Measurements from ENCODE around the gene RBM18. TPM values are rescaled to one million over a fixed set of nuclear protein-coding genes. Genes with fewer than 3 reads are reported as not detected.

RBM18 gene
- total and polyA plus RNA-seq, 2 experiments from 2014 or later: 9.3 to 25.5 TPM

- Histone ChIP-seq H3K36me3 (ENCODE audit: insufficient read depth) (peaks cover 20% of the 10 kb centered on the region; the same call in 1 of the 2 replicates), H2AFZ (no peak overlapping the region), H3K4me2 (peak overlapping the region; percentile 54), H3K4me3 (no peak overlapping the region), H3K4me1 (ENCODE audit: insufficient read depth) (peaks cover 52% of the 10 kb centered on the region), H3K27me3 (ENCODE audit: insufficient read depth) (no peaks in the 10 kb centered on the region), H4K20me1 (replicated peaks; ENCODE audit: insufficient read depth) (no peaks in the 10 kb centered on the region), H3K79me2 (replicated peaks; ENCODE audit: insufficient read depth) (peaks cover 11% of the 10 kb centered on the region), H3K9me2 (ENCODE audit: insufficient read depth) (no peaks in the 10 kb centered on the region), H3F3A (replicated peaks; ENCODE audit: low read depth) (no peaks in the 10 kb centered on the region; the same call in 1 of the 2 replicates), H3K27ac (ENCODE audit: low read depth) (peak overlapping the region; percentile 79; the same call in 1 of the 2 replicates)
- Mint-ChIP-seq H3K27me3 (ENCODE audit: insufficient read depth, low read depth, poor library complexity) (peaks cover 1% of the 10 kb centered on the region), H3K9me3 (no peaks in the 10 kb centered on the region), H3K4me1 (peaks cover 29% of the 10 kb centered on the region), H3K4me3 (peak overlapping the region; percentile 3; the same call in 1 of the 3 replicates), H3K27ac (peak overlapping the region; percentile 57), H3K36me3 (ENCODE audit: low read depth) (peaks cover 16% of the 10 kb centered on the region)
- ATAC-seq (peak; percentile 75), DNase-seq (ENCODE audit: low spot score) (peak; percentile 69)
- TF ChIP-seq, protein P1, sequence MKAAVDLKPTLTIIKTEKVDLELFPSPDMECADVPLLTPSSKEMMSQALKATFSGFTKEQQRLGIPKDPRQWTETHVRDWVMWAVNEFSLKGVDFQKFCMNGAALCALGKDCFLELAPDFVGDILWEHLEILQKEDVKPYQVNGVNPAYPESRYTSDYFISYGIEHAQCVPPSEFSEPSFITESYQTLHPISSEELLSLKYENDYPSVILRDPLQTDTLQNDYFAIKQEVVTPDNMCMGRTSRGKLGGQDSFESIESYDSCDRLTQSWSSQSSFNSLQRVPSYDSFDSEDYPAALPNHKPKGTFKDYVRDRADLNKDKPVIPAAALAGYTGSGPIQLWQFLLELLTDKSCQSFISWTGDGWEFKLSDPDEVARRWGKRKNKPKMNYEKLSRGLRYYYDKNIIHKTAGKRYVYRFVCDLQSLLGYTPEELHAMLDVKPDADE (IDR thresholded peaks at IDR 0.05): peak; percentile 40; the same call in 1 of the 2 replicates
- no peak for TF ChIP-seq REST (IDR thresholded peaks at IDR 0.05; ENCODE audit: unreplicated experiment)
Observed at GRCh38 chr9:122252796-122253195, 11.8 kb downstream of the RBM18 start.

GRCh38 chr9:122251351-122251750 is 13.3 kb downstream of the RBM18 start:
- H3K4me1 Mint-ChIP-seq: peaks cover 29% of the 10 kb centered on the region
- no peak for ATAC-seq
- TF ChIP-seq STAT1 (IDR thresholded peaks at IDR 0.05; ENCODE audit: unreplicated experiment): no peak

DNA sequence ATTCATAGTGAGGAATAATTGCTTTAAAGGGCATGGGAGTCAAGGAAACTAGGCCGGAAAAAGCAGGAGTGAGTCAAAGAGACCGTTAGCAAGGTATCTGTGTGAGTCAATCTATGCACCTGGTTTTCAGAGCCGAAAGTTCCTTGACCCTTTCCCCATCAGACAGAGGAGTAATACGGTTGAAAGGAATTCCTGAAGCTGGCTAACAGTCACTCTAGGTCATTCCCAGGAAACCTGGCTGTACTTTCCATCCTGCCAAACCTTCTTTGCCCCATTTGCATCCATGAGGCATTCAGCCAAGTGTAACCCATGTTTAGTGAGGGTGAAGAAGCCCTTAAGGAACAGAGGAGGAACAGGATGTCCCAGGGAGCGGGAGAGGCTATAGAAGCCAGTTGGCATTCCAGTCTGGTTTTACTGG is 16.2 kb downstream of the RBM18 start:
- H2AFZ ChIP-seq: no peak overlapping the region
- H3K9me2 ChIP-seq (ENCODE audit: insufficient read depth): no peaks in the 10 kb centered on the region
- no peak overlapping the region for H3K4me2 ChIP-seq
- Mint-ChIP-seq H3K27me3 (ENCODE audit: insufficient read depth, low read depth, poor library complexity) (peaks cover 1% of the 10 kb centered on the region), H3K36me3 (ENCODE audit: low read depth) (peaks cover 41% of the 10 kb centered on the region), H3K27ac (no peak overlapping the region), H3K4me1 (peaks cover 16% of the 10 kb centered on the region), H3K4me3 (no peak overlapping the region), H3K9me3 (no peaks in the 10 kb centered on the region)
- no peak for DNase-seq (ENCODE audit: low spot score)
- no peak overlapping the region for H3K27ac ChIP-seq (ENCODE audit: low read depth)
- H4K20me1 ChIP-seq (replicated peaks; ENCODE audit: insufficient read depth): no peaks in the 10 kb centered on the region; the same call in 1 of the 2 replicates
- H3K4me1 ChIP-seq (ENCODE audit: insufficient read depth): peaks cover 18% of the 10 kb centered on the region
- H3K79me2 ChIP-seq (replicated peaks; ENCODE audit: insufficient read depth): no peaks in the 10 kb centered on the region; the same call in 1 of the 2 replicates
- no peak for ATAC-seq
- H3K27me3 ChIP-seq (ENCODE audit: insufficient read depth): no peaks in the 10 kb centered on the region
- no peaks in the 10 kb centered on the region; the same call in 1 of the 2 replicates for H3F3A ChIP-seq (replicated peaks; ENCODE audit: low read depth)
- H3K4me3 ChIP-seq: no peak overlapping the region
- peaks cover 40% of the 10 kb centered on the region for H3K36me3 ChIP-seq (ENCODE audit: insufficient read depth)
- TF ChIP-seq, protein P2, sequence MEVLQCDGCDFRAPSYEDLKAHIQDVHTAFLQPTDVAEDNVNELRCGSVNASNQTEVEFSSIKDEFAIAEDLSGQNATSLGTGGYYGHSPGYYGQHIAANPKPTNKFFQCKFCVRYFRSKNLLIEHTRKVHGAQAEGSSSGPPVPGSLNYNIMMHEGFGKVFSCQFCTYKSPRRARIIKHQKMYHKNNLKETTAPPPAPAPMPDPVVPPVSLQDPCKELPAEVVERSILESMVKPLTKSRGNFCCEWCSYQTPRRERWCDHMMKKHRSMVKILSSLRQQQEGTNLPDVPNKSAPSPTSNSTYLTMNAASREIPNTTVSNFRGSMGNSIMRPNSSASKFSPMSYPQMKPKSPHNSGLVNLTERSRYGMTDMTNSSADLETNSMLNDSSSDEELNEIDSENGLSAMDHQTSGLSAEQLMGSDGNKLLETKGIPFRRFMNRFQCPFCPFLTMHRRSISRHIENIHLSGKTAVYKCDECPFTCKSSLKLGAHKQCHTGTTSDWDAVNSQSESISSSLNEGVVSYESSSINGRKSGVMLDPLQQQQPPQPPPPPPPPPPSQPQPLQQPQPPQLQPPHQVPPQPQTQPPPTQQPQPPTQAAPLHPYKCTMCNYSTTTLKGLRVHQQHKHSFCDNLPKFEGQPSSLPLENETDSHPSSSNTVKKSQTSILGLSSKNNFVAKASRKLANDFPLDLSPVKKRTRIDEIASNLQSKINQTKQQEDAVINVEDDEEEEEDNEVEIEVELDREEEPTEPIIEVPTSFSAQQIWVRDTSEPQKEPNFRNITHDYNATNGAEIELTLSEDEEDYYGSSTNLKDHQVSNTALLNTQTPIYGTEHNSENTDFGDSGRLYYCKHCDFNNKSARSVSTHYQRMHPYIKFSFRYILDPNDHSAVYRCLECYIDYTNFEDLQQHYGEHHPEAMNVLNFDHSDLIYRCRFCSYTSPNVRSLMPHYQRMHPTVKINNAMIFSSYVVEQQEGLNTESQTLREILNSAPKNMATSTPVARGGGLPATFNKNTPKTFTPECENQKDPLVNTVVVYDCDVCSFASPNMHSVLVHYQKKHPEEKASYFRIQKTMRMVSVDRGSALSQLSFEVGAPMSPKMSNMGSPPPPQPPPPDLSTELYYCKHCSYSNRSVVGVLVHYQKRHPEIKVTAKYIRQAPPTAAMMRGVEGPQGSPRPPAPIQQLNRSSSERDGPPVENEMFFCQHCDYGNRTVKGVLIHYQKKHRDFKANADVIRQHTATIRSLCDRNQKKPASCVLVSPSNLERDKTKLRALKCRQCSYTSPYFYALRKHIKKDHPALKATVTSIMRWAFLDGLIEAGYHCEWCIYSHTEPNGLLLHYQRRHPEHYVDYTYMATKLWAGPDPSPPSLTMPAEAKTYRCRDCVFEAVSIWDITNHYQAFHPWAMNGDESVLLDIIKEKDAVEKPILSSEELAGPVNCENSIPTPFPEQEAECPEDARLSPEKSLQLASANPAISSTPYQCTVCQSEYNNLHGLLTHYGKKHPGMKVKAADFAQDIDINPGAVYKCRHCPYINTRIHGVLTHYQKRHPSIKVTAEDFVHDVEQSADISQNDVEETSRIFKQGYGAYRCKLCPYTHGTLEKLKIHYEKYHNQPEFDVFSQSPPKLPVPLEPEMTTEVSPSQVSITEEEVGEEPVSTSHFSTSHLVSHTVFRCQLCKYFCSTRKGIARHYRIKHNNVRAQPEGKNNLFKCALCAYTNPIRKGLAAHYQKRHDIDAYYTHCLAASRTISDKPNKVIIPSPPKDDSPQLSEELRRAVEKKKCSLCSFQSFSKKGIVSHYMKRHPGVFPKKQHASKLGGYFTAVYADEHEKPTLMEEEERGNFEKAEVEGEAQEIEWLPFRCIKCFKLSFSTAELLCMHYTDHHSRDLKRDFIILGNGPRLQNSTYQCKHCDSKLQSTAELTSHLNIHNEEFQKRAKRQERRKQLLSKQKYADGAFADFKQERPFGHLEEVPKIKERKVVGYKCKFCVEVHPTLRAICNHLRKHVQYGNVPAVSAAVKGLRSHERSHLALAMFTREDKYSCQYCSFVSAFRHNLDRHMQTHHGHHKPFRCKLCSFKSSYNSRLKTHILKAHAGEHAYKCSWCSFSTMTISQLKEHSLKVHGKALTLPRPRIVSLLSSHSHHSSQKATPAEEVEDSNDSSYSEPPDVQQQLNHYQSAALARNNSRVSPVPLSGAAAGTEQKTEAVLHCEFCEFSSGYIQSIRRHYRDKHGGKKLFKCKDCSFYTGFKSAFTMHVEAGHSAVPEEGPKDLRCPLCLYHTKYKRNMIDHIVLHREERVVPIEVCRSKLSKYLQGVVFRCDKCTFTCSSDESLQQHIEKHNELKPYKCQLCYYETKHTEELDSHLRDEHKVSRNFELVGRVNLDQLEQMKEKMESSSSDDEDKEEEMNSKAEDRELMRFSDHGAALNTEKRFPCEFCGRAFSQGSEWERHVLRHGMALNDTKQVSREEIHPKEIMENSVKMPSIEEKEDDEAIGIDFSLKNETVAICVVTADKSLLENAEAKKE (CRISPR knock-in tag; IDR thresholded peaks at IDR 0.05): no peak
- TF ChIP-seq ZNF331 (CRISPR knock-in tag; IDR thresholded peaks at IDR 0.05; ENCODE audit: low read depth): no peak

More at GRCh38 chr9:122251351-122251750, 13.3 kb downstream of the RBM18 start:
- no peak overlapping the region for H2AFZ ChIP-seq
- no peak overlapping the region for H3K4me3 ChIP-seq
- no peak for DNase-seq (ENCODE audit: low spot score)
- H3K9me2 ChIP-seq (ENCODE audit: insufficient read depth): no peaks in the 10 kb centered on the region
- H3K4me1 ChIP-seq (ENCODE audit: insufficient read depth): peaks cover 43% of the 10 kb centered on the region
- no peak overlapping the region for H3K4me2 ChIP-seq
- H3K36me3 ChIP-seq (ENCODE audit: insufficient read depth): peaks cover 20% of the 10 kb centered on the region; the same call in 1 of the 2 replicates
- H3K4me3 Mint-ChIP-seq: no peak overlapping the region
- H3K27me3 Mint-ChIP-seq (ENCODE audit: insufficient read depth, low read depth, poor library complexity): peaks cover 1% of the 10 kb centered on the region
- no peaks in the 10 kb centered on the region for H3K27me3 ChIP-seq (ENCODE audit: insufficient read depth)
- H3K27ac Mint-ChIP-seq: no peak overlapping the region
- no peak overlapping the region for H3K27ac ChIP-seq (ENCODE audit: low read depth)
- peaks cover 5% of the 10 kb centered on the region for H3K79me2 ChIP-seq (replicated peaks; ENCODE audit: insufficient read depth)
- H3K36me3 Mint-ChIP-seq (ENCODE audit: low read depth): peaks cover 26% of the 10 kb centered on the region
- no peaks in the 10 kb centered on the region for H3K9me3 Mint-ChIP-seq
- H4K20me1 ChIP-seq (replicated peaks; ENCODE audit: insufficient read depth): no peaks in the 10 kb centered on the region
- H3F3A ChIP-seq (replicated peaks; ENCODE audit: low read depth): no peaks in the 10 kb centered on the region; the same call in 1 of the 2 replicates

Measured in GM23338 (cell line).